HG03103 (cell line): ENCODE results near the gene JAGN1.

ENCODE experiments used
- ATAC-seq: cut with Tn5 transposase; IDR thresholded peaks from one replicate; pipeline ENCODE4 v1.9.1; 2021; ENCODE audit warnings: low read depth; ENCODE audit not compliant: unreplicated experiment

The JAGN1 gene

DNA sequence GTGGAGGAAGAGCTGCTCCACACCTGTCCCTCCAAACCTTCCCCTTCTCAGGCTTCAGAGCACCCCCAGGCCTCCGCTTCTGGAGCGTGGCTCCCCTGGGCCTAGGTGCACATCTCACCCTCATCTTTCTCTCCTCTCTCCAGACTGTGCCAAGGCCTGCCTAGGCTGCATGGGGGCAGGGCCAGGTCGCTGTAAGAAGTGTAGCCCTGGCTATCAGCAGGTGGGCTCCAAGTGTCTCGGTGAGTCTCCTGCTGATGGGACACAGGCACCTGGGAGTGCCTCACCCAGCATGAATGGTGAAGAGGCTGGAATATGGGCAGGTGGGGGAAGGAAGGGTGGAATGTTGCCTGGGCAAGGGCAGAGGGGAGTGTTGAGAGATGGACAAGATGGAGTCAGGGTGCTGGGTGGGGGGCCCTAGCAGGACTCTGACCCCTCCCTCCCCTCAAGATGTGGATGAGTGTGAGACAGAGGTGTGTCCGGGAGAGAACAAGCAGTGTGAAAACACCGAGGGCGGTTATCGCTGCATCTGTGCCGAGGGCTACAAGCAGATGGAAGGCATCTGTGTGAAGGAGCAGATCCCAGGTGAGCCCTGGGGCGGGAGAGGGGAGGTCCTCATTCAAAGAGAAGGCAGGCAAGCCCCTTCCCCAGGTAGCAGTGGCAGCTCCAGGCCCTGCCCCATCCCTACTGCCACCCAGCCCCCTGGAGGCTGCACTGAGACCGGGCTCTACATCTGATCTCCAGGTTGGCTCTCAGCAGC is 52.7 kb downstream of the JAGN1 start:
- no peak for ATAC-seq
